A549 (cell line): ENCODE measurements around the gene ANKRD28.

ENCODE experiments used
- PHF8 ChIP-seq: fragments of 200-600 bp; sonication (generic); IDR thresholded peaks from 2 replicates; pipeline ENCODE4 v1.6.1; 2016; ENCODE audit warnings: low read depth, mild to moderate bottlenecking, antibody characterized with exemption, moderate library complexity, borderline replicate concordance
- RARB ChIP-seq: fragments of 250-450 bp; sonication (Bioruptor Pico); IDR thresholded peaks from 2 replicates; pipeline ENCODE4 v1.8.0; 2021; ENCODE audit warnings: mild to moderate bottlenecking, moderate library complexity

- TF ChIP-seq PHF8 (no peak), RARB (CRISPR knock-in tag) (no peak)
Observed at GRCh38 chr3:15682561-15683185, 115.1 kb downstream of the ANKRD28 start.
